Activated CD4-positive, alpha-beta T cell treated with anti-CD3 and anti-CD28 coated beads, Interleukin-2, Interleukin-6, amounts not matched to agents 100 ng/mL and 50 ng/mL, durations not matched to agents 16 hours and 8 hours (primary cell): ENCODE results near the gene DOCK2.

Experiments used
- DNase-seq: peaks from one replicate; pipeline ENCODE4 v3.0.0-alpha.2; 2020

Gene DOCK2

GRCh38 chr5:169956756-169957155 lies 319.7 kb downstream of the DOCK2 start:
- no peak for DNase-seq

- no peak for DNase-seq
These were observed 321.2 kb downstream of the DOCK2 start for GRCh38 chr5:169958278-169958677.

GRCh38 chr5:169960659-169961058 lies 323.6 kb downstream of the DOCK2 start:
- no peak for DNase-seq

- DNase-seq, result no peak
These were observed 327.2 kb downstream of the DOCK2 start for GRCh38 chr5:169964246-169964645.

- no peak for DNase-seq
These were observed 333.3 kb downstream of the DOCK2 start for GRCh38 chr5:169970339-169970738.

- DNase-seq, result no peak
These were observed 334.1 kb downstream of the DOCK2 start for GRCh38 chr5:169970911-169971765.

- DNase-seq, result no peak
These were observed 334.7 kb downstream of the DOCK2 start for GRCh38 chr5:169971780-169972179.

GRCh38 chr5:169973056-169973455 lies 336.0 kb downstream of the DOCK2 start:
- no peak for DNase-seq

GRCh38 chr5:169974121-169974770 lies 337.2 kb downstream of the DOCK2 start:
- DNase-seq, result no peak

- DNase-seq, result no peak
These were observed 341.6 kb downstream of the DOCK2 start for GRCh38 chr5:169978714-169979113.

GRCh38 chr5:169979871-169980270 lies 342.8 kb downstream of the DOCK2 start:
- DNase-seq, result no peak

- peak; percentile 18 for DNase-seq
These were observed 343.5 kb downstream of the DOCK2 start, which contains the start of gene INSYN2B for GRCh38 chr5:169980418-169981053. Gene INSYN2B, minus strand, starts transcription at chr5:169980495. Its CDS starts 96,597 bp downstream, at chr5:169883898.

GRCh38 chr5:169988206-169988605 lies 351.1 kb downstream of the DOCK2 start:
- no peak for DNase-seq

GRCh38 chr5:169988947-169989346 lies 351.9 kb downstream of the DOCK2 start:
- DNase-seq, result no peak

- DNase-seq, result no peak
These were observed 352.3 kb downstream of the DOCK2 start for GRCh38 chr5:169989365-169989764.

- no peak for DNase-seq
These were observed 354.2 kb downstream of the DOCK2 start for GRCh38 chr5:169991115-169991869.

GRCh38 chr5:169992789-169993484 lies 355.9 kb downstream of the DOCK2 start:
- no peak for DNase-seq

GRCh38 chr5:169993485-169993790 lies 356.4 kb downstream of the DOCK2 start:
- DNase-seq, result no peak

- DNase-seq, result no peak
These were observed 360.7 kb downstream of the DOCK2 start for GRCh38 chr5:169997798-169998197.

GRCh38 chr5:169999621-170000020 lies 362.5 kb downstream of the DOCK2 start:
- no peak for DNase-seq

GRCh38 chr5:170000155-170000554 lies 363.1 kb downstream of the DOCK2 start:
- no peak for DNase-seq

- DNase-seq, result no peak
These were observed 368.9 kb downstream of the DOCK2 start for GRCh38 chr5:170006021-170006420.

- no peak for DNase-seq
These were observed 371.3 kb downstream of the DOCK2 start for GRCh38 chr5:170008376-170008775.
